Stimulated activated CD4-positive, alpha-beta T cell treated with anti-CD3 and anti-CD28 coated beads, Interleukin-1b, Interleukin-23, amount 100 ng/mL, for 4 hours (primary cell): ENCODE results near the gene ELL3.

Experiments used
- DNase-seq, 2 donors: peaks; one replicate each; pipeline ENCODE4 v3.0.0-alpha.2; 2020; ENCODE audit warnings: low read depth in 2 of 2

ELL3 gene

GRCh38 chr15:43723151-43723550, 53.6 kb downstream of the ELL3 start:
- DNase-seq: no peak
